Muscle of leg (tissue), 11 donors: ENCODE data around the gene TNS1. TPM values are rescaled to one million over a fixed set of nuclear protein-coding genes. Genes with fewer than 3 reads are reported as not detected.

Experiments used
- DNase-seq: peaks from one replicate; pipeline ENCODE4 v3.0.0; 2013
- H3K27ac ChIP-seq: one replicate; pipeline ENCODE4 v1.5.1; 2013; ENCODE audit warnings: mild to moderate bottlenecking, low read length, control low read depth
- H3K27me3 ChIP-seq: one replicate; pipeline ENCODE4 v1.6.1; 2013; ENCODE audit warnings: low read length; ENCODE audit not compliant: control insufficient read depth, insufficient read depth
- H3K36me3 ChIP-seq: one replicate; pipeline ENCODE4 v1.6.1; 2013; ENCODE audit warnings: low read length; ENCODE audit not compliant: control insufficient read depth, insufficient read depth
- H3K4me1 ChIP-seq: one replicate; pipeline ENCODE4 v1.6.1; 2013; ENCODE audit warnings: low read length; ENCODE audit not compliant: control insufficient read depth, insufficient read depth
- H3K4me3 ChIP-seq: one replicate; pipeline ENCODE4 v1.5.1; 2013; ENCODE audit warnings: low read length, control low read depth
- H3K9me3 ChIP-seq: replicated peaks from 2 replicates; pipeline ENCODE4 v1.6.1; 2013; ENCODE audit warnings: low read depth, low read length; ENCODE audit not compliant: control insufficient read depth
- WGBS: methylation state at CpG from one replicate; pipeline ENCODE4 v1.1.5; 2013; ENCODE audit warnings: missing lambda C conversion rate; ENCODE audit not compliant: insufficient coverage; 5-methylcytosine and 5-hydroxymethylcytosine counted together
- polyA plus RNA-seq, 8 donors: library from polyadenylated mRNA; unstranded; fragments of 120-200 nt; gene quantifications; one replicate each; pipeline versions ENCODE4 v1.2.1 to v1.2.3, GENCODE V29; 2013; ENCODE audit warnings: inconsistent platforms in 1 of 8, low replicate concordance in 1 of 8; ENCODE audit not compliant: insufficient read length in 8 of 8, insufficient read depth in 1 of 8
- total RNA-seq: library from RNA; stranded (reverse); fragments of 120-200 nt; gene quantifications from one replicate; pipeline ENCODE4 v1.2.4, GENCODE V29; 2013

The TNS1 gene
- total and polyA plus RNA-seq, 9 donors, result 68.1 to 129 (median 114) TPM

GRCh38 chr2:218002143-218002844, 501 bp downstream of the TNS1 start:
- H3K4me3 ChIP-seq, result peak overlapping the region; percentile 31
- H3K27ac ChIP-seq, result peak overlapping the region; percentile 85
- H3K4me1 ChIP-seq, result peaks cover 45% of the 10 kb centered on the region
- no peak for DNase-seq
- peaks cover 5% of the 10 kb centered on the region for H3K27me3 ChIP-seq
- WGBS, result 0% methylated on average over 4 of the region's 12 CpGs
- H3K36me3 ChIP-seq, result no peaks in the 10 kb centered on the region
- H3K9me3 ChIP-seq, result no peaks in the 10 kb centered on the region

- Histone ChIP-seq H3K36me3 (no peaks in the 10 kb centered on the region), H3K4me3 (peak overlapping the region; percentile 31), H3K4me1 (peaks cover 50% of the 10 kb centered on the region), H3K27me3 (peaks cover 5% of the 10 kb centered on the region), H3K9me3 (no peaks in the 10 kb centered on the region), H3K27ac (peak overlapping the region; percentile 25)
- no peak for DNase-seq
- WGBS, result 6% methylated on average over 4 of the region's 4 CpGs
These were observed 1.2 kb downstream of the TNS1 start for GRCh38 chr2:218001629-218002028.

DNA sequence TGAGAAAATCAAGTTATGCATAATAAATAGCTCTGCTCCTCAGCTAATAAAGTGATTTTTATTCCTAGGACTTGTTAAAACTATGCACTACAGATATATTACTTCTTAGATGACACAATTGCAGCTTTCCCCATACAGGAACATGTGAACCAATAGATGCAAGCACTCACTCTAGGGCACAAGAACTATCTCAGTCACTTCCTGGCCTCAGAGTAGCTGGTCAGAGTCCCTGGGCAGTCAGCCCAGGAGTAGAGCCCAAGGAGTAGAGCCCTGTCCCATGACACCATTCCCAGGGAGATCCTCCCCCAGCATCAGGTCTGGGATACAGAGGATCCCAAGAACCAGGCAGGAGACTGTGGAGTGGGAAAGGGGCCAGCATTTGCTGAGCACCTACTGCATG, 2.7 kb downstream of the TNS1 start:
- Histone ChIP-seq H3K9me3 (no peaks in the 10 kb centered on the region), H3K27me3 (peaks cover 2% of the 10 kb centered on the region), H3K36me3 (no peaks in the 10 kb centered on the region), H3K4me1 (peaks cover 64% of the 10 kb centered on the region), H3K4me3 (no peak overlapping the region), H3K27ac (no peak overlapping the region)
- no peak for DNase-seq

DNA sequence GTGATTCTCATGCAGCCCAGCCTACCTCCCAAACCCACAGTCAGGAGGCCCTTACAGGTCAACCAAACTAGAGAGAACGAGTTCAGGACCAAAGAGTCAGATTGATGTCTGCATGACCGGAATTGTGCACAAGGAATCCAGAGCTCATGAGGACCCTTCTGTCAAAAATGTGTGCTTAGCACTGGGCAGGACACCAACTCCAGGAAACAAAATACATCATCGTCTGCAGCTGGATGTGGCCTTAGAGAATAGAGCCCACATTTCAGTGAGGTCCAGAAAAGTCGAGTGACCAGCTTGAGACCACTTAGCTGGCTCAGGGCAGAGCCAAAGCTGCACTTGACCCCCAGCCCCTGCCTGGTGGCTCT, 3.2 kb downstream of the TNS1 start:
- Histone ChIP-seq H3K36me3 (no peaks in the 10 kb centered on the region), H3K4me3 (no peak overlapping the region), H3K9me3 (no peaks in the 10 kb centered on the region), H3K27me3 (peaks cover 2% of the 10 kb centered on the region), H3K27ac (peak overlapping the region; percentile 71), H3K4me1 (peaks cover 66% of the 10 kb centered on the region)
- WGBS, result 16% methylated on average over 2 of the region's 4 CpGs
- DNase-seq, result peak; percentile 64

DNA sequence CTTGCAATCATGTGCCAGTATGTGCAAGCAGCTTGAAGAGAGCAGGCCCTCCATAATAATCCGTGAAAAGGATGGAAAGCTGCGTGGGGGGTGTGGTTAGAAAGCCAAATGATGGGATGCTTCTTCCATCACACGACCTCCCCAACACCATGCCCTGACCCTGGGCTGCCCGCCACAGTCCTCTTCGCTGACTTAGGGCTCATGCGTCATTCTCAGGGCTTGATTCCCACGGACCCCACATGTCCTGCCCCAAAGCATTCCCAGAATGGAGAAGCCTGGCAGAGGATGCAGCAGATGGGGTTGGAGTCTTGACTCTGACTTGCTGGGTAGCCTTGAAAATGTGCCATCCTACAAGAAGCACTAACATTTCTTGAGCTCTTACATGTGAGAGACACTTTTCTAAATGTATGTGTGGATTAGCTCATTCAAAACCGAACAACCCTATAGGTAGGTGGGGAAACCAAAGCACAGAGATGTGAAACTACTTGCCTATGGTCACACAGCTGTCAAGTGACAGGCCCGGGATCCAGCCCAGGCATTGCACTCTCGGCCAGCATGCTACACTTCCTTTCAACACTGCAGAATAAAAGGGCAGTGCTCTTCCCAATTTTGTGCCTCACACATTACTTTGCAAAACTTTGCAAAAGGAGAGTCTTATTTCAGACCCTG, 3.7 kb downstream of the TNS1 start:
- WGBS, result 42% methylated on average over 3 of the region's 10 CpGs
- Histone ChIP-seq H3K27me3 (peaks cover 2% of the 10 kb centered on the region), H3K9me3 (no peaks in the 10 kb centered on the region), H3K27ac (peak overlapping the region; percentile 71), H3K4me3 (no peak overlapping the region), H3K4me1 (peaks cover 63% of the 10 kb centered on the region), H3K36me3 (no peaks in the 10 kb centered on the region)
- DNase-seq, result peak; percentile 32

DNA sequence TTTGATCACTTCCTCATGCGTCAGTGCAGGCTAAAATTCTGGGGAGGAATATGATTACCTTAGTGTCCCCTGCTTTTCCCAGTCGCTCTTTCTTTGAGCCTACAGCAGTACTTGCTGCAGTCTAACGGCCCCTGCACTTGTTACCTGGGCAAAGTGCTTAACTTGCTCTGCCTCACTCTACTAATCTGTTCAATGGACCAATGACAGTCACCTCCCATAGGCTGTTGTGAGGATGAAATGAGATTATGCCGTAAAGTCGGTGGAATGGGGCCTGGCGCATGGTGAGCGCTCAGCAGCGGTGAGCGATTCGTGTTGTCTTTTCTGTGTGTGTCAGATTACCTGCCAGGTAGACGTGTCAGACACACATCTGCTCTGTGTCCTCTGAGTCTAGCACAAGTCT, 5.3 kb downstream of the TNS1 start:
- Histone ChIP-seq H3K9me3 (no peaks in the 10 kb centered on the region), H3K4me1 (peaks cover 55% of the 10 kb centered on the region), H3K36me3 (no peaks in the 10 kb centered on the region), H3K4me3 (no peak overlapping the region), H3K27ac (no peak overlapping the region), H3K27me3 (peaks cover 2% of the 10 kb centered on the region)
- DNase-seq, result no peak
- 73% methylated on average over 8 of the region's 11 CpGs for WGBS

DNA sequence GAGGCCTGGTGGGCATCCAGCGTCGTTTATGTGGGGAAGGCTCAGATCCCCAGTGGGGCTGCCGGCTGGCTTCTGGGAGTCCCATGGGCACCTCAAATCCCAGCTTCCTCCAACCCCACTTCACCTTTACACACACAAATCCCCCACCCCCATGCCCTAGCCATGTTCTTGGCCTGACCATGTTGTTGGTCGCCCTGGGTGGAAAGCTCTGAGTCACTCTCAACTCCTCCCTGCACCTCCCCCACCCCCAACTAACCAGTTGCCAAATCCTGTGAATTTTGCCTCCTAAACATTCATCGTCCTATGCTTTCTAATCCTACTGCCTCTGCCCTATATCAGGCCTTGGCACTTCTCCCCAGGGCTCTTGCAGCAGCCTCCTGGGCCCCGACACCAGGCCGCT, 6.4 kb downstream of the TNS1 start:
- 74% methylated on average over 6 of the region's 7 CpGs for WGBS
- peaks cover 60% of the 10 kb centered on the region for H3K4me1 ChIP-seq
- peak; percentile 56 for DNase-seq

DNA sequence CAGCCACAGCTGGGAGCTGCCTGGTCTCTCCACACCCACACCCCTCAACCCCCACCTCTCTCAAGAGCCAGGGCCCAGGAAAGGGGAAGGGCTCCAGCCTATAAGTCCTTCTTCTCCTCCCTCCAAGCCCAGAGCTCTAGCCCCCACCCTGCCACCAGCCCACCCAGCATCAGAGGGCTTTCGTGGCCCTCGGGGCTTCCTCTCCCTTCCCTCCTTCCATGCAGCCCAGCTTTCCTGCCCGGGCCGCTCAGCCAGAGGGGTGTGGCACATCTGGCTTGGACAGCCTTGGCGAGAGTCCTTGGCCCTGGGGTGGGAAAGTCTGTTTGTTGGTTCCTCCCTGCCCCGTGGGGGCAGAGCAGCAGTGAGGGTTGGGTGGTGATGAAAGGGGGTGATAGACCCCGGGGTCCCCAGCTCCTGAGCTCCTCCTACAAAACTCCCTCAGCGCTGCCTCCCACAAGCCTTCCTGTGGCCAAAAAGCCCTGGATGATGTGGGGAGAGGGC, 7.0 kb downstream of the TNS1 start:
- no CpG with 5 or more reads among the region's 8 CpGs for WGBS
- DNase-seq, result peak; percentile 78
- Histone ChIP-seq H3K36me3 (peaks cover 9% of the 10 kb centered on the region), H3K9me3 (no peaks in the 10 kb centered on the region), H3K4me3 (no peak overlapping the region), H3K27me3 (no peaks in the 10 kb centered on the region), H3K4me1 (peaks cover 57% of the 10 kb centered on the region), H3K27ac (peak overlapping the region; percentile 42)

More for the DNA sequence above, 6.4 kb downstream of the TNS1 start:
- H3K4me3 ChIP-seq, result no peak overlapping the region
- H3K9me3 ChIP-seq, result no peaks in the 10 kb centered on the region
- H3K27ac ChIP-seq, result peak overlapping the region; percentile 42
- H3K27me3 ChIP-seq, result peaks cover 2% of the 10 kb centered on the region
- peaks cover 3% of the 10 kb centered on the region for H3K36me3 ChIP-seq

DNA sequence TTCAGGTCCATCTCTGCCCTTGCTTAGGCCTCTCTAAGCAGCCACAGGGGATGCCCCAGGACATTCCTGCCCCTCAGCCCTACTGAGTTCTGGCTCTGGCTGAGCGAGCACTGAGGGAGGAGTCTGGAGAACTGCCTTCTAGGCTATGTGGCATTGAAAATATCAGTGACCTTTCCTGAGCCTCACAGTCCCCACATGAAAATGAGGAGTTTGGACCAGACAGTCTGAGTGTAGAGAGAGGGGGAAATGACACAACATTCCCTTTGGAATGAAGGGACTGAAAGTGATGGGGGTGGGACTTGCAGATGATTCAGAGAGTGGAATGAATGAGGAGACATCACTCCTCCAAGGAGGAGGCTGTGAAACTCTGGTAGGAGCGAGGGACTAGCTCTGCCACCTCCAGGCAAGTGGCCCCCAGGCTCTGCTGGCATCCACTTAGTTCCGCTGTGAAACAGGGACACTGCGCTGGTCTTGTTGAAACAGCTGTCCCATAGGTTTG, 8.0 kb downstream of the TNS1 start:
- WGBS, result 67% methylated on average over 2 of the region's 4 CpGs
- no peak for DNase-seq
- Histone ChIP-seq H3K4me3 (no peak overlapping the region), H3K27me3 (no peaks in the 10 kb centered on the region), H3K27ac (no peak overlapping the region), H3K9me3 (no peaks in the 10 kb centered on the region), H3K4me1 (peaks cover 56% of the 10 kb centered on the region), H3K36me3 (peaks cover 12% of the 10 kb centered on the region)

DNA sequence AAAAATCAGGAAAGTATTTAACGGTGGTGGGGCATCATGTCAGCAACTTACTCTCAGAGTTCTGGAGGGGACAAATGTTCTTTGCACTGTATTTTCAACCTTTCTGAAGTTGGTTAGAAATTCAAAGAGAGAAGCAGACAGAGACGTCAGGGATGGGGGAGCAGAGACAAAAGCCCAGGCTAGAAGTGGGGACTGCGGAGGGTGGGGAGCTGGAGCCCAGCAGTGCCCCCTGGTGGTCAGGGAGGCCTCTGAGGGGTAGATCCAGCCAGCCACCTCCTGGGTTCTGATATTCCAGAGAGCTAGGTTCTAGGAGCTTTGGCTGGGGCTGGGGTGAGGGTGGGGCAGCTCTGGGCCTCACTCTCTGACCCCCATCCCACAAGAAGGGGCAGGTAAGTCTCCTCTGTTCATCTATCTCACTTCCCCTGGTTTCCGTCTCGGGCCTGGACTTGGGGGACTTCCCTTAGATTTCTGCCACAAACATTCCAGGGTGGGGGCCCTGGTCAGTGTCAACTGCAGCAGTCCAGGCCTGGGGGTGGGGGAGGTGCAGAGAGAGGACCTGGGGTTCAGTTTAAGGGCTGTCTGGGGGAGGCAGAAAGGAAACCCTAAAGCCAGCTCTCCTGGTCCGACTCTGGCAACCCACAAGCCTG, 8.9 kb downstream of the TNS1 start:
- Histone ChIP-seq H3K36me3 (peaks cover 13% of the 10 kb centered on the region), H3K9me3 (no peaks in the 10 kb centered on the region), H3K4me3 (no peak overlapping the region), H3K27me3 (no peaks in the 10 kb centered on the region), H3K27ac (no peak overlapping the region), H3K4me1 (peaks cover 52% of the 10 kb centered on the region)
- WGBS, result 52% methylated on average over 3 of the region's 6 CpGs
- DNase-seq, result peak; percentile 43
